HG02642 (cell line): ENCODE results near the gene CDPF1.

Experiments used
- ATAC-seq: cut with Tn5 transposase; IDR thresholded peaks from one replicate; pipeline ENCODE4 v1.9.1; 2021; ENCODE audit warnings: mild to moderate bottlenecking; ENCODE audit not compliant: unreplicated experiment, poor library complexity

The CDPF1 gene

DNA sequence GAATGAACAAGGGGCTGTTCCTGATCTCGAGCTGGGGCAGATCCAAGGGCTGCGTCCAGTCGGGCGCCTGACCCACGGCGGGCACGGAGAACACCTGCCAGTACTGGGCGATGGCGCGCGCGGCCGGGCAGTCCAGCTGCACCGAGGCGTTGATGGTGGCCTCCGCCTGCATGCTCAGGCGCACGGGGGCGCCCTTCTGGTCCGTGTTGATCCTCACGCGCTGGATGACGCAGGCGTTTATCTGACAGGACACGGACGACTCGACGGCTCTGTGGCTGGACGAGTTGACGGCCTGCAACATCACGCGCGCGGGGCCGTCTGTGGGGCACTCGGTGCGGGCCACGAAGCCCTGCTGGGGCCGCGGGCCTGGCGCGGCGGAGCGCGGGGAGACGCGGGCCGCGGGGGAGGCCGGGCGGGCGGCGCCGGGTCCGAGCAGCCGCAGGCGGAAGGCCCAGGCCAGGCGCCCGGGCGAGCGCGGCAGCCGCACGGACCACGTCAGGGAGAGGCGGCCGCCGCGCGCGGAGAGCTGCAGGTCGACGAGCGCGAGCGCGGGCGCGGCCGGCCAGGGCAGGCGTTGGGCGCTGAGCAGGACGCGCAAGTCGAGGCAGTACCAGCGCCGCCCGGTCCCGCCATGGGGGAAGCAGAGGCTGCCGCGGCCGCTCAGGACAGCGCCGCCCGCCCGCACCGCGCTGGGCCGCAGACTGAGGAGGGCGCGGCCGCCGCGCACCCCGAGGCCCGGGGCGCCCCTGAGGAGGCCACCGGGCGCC, 12.5 kb upstream of the CDPF1 start:
- no peak for ATAC-seq

- no peak for ATAC-seq
These were observed 9.9 kb upstream of the CDPF1 start for GRCh38 chr22:46260038-46260437.

DNA sequence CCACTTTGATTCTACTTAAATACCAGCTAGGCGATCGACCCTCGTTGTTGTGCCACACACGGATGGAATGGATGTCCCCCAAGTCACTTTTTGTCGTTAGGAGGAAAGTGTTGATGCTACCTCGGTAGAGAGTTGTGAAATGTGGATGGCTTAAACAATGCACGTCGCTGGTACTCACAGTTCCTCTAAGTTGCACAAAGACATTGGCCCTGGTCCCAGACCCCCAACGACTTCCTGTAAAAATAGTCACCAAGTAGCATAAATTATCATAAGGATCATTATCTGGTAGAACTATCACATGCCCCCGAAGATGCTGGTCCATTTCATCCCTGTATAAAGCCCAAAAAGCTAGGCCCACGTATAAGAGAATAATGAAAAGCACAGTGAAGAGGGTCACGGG, 9.3 kb upstream of the CDPF1 start:
- ATAC-seq = no peak

DNA sequence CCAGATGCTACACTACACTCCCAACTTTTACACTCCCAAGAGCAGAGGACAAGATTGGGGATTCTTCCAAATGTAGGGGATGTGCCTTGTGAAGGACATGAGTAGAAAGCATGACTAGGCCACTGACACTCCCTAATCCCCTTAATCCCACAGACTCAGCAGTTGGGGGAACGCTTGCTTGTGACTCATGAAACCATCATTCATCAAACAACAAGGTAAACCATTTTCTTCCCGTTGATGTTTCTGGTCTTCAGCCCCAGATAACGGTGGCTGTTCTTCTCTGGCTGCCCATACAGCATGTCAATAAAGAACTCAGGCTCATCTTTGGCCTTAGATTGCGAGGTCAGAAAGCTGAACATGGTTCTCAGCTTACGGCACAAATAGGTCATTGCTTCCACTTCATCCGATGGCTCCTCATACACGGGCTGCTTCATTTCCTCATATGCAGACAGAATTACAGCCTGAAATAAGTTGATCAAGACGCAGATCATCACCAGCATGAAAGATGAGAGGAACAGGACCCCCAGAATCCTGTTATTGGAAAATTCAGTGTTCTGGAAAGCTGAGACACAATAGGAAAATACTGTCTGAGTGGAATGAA, 6.4 kb upstream of the CDPF1 start:
- no peak for ATAC-seq

GRCh38 chr22:46251816-46252380, 1.8 kb upstream of the CDPF1 start:
- no peak for ATAC-seq

DNA sequence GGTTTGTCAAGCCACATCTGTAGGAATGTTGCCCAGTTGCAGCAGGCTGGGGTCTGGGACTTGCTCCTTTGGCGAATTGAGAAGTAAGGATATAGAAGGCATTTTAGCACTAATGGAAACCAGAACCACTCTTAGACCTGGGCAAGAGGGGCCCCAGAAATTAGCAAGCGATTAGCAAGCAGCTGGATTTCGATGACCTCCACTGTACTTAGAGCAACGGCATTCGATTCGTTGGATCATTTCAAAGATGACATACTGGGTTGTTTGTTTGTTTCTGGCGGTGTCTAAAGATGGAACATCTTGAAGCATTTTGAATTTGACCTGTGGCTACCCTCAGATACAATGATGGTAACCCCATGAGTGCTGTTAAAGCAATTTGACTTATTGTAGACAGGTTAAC, 1.2 kb upstream of the CDPF1 start:
- no peak for ATAC-seq

GRCh38 chr22:46250783-46251125, 661 bp upstream of the CDPF1 start:
- no peak for ATAC-seq

DNA sequence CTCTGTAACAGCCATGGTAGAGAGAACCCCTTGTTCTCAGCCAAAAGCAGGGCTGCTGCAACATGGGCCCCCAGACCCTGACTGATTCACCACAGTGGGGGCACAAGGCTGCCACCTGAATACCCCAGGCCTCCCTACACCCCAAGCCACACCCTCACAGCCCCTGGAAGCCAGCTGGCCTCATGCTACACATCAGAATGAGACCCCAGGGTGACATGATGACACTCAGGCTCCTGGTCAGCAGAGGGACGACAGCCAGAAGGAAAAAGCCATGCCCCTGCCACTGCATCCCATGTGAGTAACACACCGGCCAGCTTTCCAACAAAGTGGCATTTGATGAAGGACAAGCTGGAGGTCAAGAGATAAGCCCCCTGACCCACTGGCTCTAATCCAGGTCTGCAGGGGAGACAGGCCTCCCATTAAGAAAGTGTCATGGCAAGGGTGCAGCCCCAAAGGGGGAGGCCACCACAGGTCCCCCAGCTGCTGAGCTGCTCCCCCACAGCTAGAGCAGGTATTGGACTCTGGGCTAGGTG, 2.6 kb downstream of the CDPF1 start:
- ATAC-seq = no peak

GRCh38 chr22:46246178-46246577, 3.9 kb downstream of the CDPF1 start:
- ATAC-seq = no peak

GRCh38 chr22:46245511-46245910, 4.6 kb downstream of the CDPF1 start:
- ATAC-seq = no peak

DNA sequence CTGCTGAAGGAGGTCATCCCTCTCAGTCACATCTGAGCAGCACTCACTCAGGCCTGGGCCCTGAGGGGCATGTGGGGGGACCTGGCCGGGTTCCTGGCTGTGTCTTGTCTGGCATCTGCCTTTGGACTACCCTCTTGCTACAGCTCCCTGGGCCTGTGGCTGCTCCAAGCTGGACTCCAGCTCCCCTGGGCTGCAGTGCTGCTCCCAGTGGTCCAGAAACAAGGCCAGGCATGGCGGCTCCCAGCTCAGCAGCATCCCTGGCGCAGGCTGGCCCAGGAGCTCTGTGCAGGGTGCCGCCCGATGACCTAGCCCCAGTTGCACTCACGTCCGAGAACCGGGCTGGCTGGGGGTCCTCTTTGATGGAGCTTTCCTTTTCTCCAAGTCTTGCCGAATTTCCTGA, 5.3 kb downstream of the CDPF1 start:
- ATAC-seq = no peak

GRCh38 chr22:46242076-46242475, 8.0 kb downstream of the CDPF1 start:
- no peak for ATAC-seq

DNA sequence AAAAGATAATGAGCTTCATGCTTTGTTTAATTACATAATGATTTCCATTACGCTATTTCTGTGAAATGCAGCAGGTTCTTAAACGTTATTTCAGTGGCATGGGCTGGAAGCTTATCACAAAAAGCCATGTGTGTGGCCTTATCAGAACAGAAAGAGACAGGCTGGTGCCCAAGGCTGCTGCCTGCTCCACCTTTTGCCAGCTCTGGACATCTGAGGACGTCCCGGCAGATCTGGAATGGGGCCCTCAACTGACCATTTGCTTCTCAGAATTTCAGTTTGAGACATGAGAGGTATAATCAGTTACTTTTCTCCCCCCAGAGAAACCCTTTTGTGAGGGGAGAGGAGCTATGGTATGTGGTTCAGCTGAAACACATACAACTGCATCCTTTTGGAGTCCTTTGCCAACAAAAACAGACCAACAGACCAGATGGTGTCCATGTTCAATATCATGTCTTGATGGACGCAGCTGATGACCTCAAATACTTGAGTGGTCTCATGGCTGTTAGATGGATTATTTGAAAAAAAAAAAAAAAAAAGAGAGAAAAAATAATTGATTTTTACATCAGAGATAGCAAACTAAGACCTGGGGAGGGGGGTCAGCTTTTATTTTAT, 8.6 kb downstream of the CDPF1 start:
- ATAC-seq = no peak

GRCh38 chr22:46240907-46241306, 9.2 kb downstream of the CDPF1 start:
- no peak for ATAC-seq

DNA sequence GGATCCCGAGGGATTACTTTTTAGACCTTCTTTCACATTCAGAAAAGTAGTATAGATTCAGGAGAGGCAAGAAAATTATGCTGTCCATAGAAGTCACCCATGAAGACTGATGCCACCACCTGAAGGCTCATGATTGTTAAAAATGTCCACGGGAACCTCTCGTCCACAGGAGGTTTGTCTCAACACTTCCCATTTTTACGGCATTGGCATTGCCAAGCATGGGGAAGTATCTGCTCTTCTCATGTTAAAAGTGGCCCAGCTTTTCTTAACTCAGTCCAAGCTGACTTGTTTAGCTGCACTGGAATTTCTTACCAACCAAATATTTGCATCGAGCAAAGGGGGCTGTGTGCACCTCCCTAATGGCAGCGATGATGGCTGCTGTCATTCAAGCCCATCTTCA, 9.6 kb downstream of the CDPF1 start:
- ATAC-seq = no peak

DNA sequence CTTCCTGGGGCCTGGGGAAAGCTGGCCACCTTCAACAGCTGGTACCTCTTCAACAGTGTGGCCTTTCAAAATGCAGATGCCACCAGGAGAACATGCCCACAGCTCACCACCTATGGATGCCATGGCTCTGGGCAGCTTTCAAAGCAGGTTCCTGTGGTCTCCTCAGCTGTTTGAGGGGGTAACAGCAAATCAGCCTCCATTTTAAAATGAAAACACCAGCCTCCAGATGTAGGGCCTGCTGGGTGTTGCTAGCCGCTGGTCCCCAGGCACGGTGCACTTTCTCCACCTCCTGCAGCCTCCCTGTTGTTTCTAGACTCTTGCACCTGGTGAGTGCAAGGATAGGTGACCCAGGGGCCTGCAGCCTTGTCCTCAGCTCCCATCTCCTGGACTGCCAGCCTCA, 10.0 kb downstream of the CDPF1 start:
- ATAC-seq = no peak

GRCh38 chr22:46239261-46240048, 10.6 kb downstream of the CDPF1 start:
- ATAC-seq = no peak

DNA sequence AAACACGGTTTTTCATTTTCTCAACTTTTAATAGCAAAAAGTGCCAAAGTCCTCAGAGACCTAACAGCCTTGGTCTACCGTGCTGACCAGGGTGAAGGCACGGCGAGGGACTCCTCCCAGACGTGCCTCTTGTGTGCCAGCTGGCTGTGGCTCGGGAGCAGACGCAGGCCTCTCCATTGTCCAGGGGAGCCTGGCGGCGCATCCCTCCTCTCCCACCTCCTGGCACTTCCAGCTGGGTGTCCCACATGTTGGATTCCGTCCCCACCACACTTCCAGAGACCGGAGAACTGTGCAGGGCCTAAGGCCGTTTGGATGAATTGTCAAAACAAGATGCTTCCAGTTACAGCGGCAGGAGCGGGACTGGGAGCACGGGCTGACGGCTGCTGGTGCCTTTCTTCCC, 11.6 kb downstream of the CDPF1 start:
- no peak for ATAC-seq

DNA sequence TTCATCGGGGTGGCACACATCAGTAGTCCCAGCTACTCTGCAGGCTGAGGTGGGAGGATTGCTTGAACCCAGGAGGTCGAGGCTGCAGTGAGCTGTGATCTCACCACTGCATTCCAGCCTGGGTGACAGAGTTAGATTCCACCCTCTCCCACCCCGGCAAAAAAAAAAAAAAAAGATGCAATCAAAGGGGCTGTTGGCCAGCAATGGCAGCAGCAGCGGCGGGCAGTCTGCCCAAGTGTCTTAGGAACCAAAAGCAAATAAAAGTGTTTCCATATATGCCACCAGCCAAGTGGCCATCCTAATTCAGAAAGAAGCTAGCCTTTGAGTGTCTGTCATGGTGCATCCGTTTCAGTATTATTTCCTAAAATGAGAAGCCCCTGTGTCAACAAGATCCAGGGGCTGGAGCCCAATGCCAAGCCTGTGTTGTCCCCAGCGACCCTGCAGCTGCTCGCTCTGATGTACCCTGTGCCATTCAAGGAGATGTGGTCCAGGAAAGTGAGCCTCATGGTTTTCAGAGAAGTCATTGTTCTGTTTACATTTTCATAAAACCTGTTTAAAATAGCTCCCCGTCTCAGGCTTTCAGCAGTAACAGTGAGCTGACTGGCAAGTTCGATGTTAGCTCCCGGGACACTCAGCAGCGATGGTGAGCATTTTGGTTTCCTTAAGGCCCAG, 12.5 kb downstream of the CDPF1 start:
- ATAC-seq = no peak

DNA sequence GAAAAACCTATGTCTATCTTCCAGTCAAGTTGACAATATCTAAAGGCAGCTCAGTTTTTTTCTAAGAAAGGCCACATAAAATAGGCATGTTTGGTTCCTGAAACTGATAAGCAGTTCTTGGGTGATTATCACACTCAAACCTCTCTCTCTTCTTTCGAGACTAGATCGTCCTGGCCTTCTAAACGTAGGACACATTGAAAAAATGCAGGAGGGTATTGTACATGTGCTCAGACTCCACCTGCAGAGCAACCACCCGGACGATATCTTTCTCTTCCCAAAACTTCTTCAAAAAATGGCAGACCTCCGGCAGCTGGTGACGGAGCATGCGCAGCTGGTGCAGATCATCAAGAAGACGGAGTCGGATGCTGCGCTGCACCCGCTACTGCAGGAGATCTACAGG, 15.1 kb downstream of the CDPF1 start:
- no peak for ATAC-seq
